Activated T-cell treated with anti-CD3 and anti-CD28 coated beads for 4 hours (primary cell): ENCODE data around the gene NDUFA8.

Experiments
- DNase-seq: peaks from one replicate; pipeline ENCODE4 v3.0.0-alpha.2; 2020

The NDUFA8 gene

DNA sequence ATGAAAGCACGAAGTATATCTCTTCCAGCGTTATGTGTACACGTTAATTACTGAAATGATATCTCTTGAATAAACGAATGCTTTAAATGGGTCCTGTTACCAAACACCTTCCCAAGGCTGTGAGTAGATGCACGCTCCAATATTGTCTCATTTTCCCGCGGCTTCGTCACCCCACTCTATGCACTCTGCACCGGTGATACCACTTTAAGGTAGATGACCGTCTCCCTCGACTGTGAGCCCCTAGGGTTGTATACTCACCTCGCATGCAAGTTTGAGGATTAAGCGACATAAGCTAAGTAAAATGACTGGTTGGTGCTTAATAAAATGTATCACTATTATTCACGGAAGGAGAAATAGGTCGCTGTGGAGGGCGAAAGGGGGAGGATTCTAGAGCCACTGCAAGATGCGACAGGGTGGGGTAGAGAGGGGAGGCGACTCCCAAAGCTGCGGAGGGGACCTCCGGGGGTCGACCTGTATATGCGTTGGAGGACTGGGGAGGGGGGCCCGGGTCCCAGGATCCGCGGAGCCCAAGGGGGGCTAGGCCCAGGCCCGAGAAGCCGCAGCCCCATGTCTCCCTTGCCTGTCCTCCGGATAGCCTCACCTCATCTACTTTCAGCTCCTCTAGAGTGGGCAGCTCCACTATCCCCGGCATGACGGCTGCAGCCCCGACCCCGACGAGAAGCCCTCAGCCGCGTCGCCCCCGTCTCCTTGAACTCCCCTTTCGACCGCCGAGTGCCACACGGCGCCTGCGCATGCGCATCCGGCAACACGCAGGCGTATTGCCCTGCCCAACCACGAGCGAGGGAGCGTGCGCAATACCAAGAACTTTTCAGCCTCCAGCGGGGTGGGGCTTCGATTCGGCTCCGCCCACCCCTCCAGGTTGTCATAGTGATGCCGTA, at the start of gene NDUFA8, which contains the start of gene MORN5:
Gene NDUFA8, minus strand, starts transcription at position 754 of the 899 bp plus-strand sequence. Its CDS starts 102 bp downstream, at position 652.
Gene MORN5, plus strand, starts transcription at position 883 of the 899 bp plus-strand sequence. CDS start 65 bp downstream, outside the sequence.
- peak; percentile 94 for DNase-seq

- no peak for DNase-seq
Observed at GRCh38 chr9:122207096-122207495, 47.5 kb upstream of the NDUFA8 start.

- DNase-seq, result no peak
Observed at GRCh38 chr9:122206118-122207046, 46.8 kb upstream of the NDUFA8 start.

GRCh38 chr9:122205176-122205575, 45.6 kb upstream of the NDUFA8 start:
- no peak for DNase-seq

GRCh38 chr9:122204491-122204890, 44.9 kb upstream of the NDUFA8 start:
- no peak for DNase-seq

- DNase-seq, result no peak
Observed at GRCh38 chr9:122204055-122204454, 44.5 kb upstream of the NDUFA8 start.

- DNase-seq, result no peak
Observed at GRCh38 chr9:122202111-122202510, 42.5 kb upstream of the NDUFA8 start.

- DNase-seq, result no peak
Observed at GRCh38 chr9:122201641-122202040, 42.1 kb upstream of the NDUFA8 start.

- DNase-seq, result no peak
Observed at GRCh38 chr9:122200960-122201595, 41.5 kb upstream of the NDUFA8 start.

- no peak for DNase-seq
Observed at GRCh38 chr9:122197882-122198281, 38.3 kb upstream of the NDUFA8 start.

DNA sequence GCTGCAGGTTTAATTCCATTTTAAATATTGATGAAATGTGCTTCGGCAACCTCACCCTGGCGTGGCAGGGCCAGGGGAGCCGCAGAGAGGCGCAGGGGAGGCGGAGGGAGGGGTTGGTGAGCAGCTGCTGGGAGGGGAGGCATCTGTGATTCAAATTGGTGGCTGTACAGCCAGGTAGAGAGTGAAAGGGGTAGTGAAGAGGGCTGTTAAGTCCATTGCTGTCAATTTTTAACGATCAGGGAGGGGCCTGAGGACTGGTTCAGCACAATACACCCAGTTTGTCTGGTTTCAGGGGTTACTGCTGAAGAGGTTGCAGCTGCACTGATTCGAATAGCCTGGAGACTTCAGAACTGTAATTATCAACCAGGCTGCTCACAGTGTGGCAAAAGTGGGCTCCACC, 37.8 kb upstream of the NDUFA8 start:
- DNase-seq, result no peak

GRCh38 chr9:122195875-122196274, 36.3 kb upstream of the NDUFA8 start:
- DNase-seq, result no peak

- no peak for DNase-seq
Observed at GRCh38 chr9:122193651-122194050, 34.1 kb upstream of the NDUFA8 start.

DNA sequence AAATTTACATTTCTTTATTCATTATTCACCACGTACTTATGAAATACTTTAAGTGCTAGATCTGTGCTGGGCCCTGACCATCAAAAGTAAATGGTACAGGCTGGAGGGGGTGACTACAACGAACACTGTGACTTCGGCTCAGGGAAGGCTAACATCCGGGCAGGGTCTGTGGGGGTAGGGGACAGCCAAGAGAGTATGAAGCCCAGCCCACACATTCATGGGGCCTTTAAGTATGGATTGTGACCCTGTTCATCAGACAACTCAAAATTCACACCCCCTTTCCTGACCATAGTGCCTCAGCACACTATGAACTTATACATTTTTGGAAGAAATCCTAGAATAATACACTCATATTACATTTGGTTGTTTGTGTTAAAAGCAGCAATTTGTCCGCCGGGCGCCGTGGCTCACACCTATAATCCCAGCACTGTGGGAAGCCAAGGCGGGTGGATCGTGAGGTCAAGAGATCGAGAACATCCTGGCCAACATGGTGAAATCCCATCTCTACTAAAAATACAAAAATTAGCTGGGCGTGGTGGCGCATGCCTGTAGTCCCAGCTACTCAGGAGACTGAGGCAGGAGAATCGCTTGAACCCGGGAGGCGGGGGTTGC, 33.4 kb upstream of the NDUFA8 start:
- no peak for DNase-seq

DNA sequence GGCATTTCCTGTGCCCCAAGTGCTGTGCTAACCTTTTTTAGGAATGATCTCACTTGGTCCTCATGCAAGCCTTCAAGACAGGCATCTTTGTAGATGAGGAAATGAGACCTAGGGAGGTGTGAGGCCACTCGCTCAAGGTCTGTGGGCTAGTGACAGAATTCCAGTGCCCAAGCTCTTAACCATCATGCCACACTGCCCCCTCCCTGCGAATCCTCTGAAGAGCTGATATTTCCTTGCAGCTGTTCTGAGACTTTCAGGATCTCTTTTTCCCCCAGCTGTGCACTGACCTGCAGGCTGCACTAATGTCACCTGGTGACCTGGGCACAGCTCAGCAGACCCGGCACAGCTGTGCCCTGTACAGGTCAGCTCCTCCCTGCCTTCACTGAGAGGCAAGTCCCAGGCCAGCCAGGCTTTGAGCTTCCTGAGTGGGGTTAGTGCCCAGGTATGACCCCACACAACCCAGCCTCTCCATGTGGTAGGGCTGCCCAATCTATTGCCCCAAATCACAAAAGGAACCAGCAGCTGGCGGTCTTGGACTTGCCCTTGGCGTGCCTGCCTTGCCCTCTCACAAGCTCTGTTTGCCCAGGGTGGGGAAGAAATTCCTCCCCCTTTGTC, 32.8 kb upstream of the NDUFA8 start:
- no peak for DNase-seq

DNA sequence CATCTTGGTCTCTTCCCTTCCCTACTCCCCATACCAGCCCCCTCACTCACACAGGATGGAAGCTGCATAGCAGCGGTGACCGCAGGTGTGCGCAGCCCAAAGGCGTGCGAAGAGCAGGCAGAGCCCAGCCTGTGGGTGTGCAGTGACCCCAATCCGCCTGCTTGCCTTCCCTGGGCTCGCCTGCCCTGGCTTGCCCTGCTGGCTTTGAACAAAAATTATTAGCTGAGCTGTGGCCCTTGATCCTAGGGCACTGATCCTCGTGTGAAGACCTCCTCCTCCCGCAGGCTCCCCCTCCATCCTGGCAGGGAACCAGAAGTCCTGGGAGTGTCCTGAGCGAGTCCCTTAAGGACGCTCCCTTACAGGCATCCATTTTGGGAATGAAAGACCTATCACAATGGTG, 32.0 kb upstream of the NDUFA8 start:
- DNase-seq, result no peak

DNA sequence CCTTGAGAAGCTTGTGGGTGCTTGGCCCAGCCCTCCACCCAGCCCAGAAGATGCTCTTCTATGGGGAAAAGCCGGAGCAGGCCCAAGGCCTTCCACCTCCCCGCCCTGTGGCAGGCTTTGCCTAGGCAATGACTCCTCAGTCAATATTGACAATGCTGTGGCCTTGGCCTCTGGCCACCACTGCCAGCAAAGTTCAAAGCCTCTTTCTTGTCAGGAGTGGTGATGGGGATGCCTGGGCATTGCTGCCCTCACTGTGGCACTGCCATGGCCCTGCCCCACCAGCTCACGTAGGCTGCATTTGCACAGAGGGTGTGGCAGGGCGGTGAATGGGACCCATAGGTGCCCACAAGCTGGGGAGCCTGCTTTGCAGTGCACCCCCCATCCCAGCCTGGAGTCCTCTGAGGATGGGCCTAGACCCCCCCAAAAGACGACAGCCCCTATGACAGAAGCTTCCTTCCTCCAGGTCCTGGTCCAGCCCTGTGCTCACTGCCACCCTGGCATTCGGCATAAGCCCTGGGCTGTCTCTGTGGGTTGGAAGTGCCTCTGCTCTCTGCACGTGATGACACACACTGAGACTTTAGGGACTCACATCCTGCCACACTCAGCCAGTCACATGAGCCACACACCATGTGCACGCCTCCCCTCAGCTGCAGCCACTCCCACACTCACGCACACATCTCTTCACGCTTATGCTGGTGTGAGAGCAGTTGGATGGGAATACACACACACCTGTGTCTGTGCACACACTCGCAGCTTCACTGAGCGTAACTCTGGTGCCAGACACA, 31.2 kb upstream of the NDUFA8 start:
- no peak for DNase-seq

- DNase-seq, result no peak
Observed at GRCh38 chr9:122188369-122188768, 28.8 kb upstream of the NDUFA8 start.

DNA sequence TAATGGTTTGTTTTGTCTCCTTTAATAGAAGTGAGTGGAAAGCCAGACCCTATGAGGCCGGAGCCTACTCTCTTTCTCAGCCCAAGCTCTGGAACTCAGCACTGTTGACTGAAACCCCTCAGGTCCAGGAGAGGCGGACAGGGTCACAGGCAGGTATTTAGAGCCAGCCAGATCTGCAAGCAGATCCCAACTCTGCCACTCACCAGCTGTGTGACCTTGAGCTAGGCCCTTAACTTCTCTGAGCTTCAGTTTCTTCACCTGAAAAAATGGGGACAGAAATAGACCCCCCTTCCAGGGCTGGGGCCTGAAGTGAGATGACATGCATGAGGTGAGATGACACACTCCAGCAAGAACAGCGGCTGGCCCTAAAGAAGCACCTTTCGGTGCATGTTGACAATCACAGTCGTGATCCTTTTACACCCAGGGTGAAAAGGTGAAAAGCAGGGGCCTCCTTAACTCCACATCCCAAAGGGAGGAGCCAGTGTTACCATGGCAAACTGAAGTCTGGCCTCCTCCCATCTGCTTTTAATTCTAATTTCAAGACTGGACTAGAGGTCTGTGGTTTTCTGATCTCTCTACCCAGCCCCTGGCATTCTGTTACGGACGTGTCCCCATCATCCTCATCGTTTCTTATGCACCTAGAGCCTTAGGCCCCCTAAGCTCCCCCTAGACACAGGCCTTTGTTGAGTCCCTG, 27.3 kb upstream of the NDUFA8 start:
- no peak for DNase-seq

GRCh38 chr9:122186301-122186700, 26.7 kb upstream of the NDUFA8 start:
- DNase-seq, result no peak

- DNase-seq, result no peak
Observed at GRCh38 chr9:122184551-122184950, 25.0 kb upstream of the NDUFA8 start.
